Liver (tissue), 10 donors: Measurements from ENCODE around the gene KLF4. TPM values are rescaled to one million over a fixed set of nuclear protein-coding genes. Genes with fewer than 3 reads are reported as not detected.

Source experiments
- DNase-seq: peaks from one replicate; pipeline ENCODE4 v3.0.0-alpha.2; 2017; ENCODE audit warnings: low spot score
- H3K27ac ChIP-seq, 2 donors: one replicate each; pipeline ENCODE4 v1.7.0; 2013; ENCODE audit warnings: inconsistent platforms in 2 of 2, low read length in 2 of 2, control low read depth in 1 of 2, low read depth in 1 of 2, mild to moderate bottlenecking in 1 of 2
- H3K27me3 ChIP-seq, 4 donors: one replicate each; pipeline versions ENCODE4 v1.6.1 to v1.7.0; 2013; ENCODE audit warnings: low read length in 3 of 4, inconsistent platforms in 1 of 4, mild to moderate bottlenecking in 1 of 4, moderate library complexity in 1 of 4; ENCODE audit not compliant: control insufficient read depth in 4 of 4, insufficient read depth in 4 of 4
- H3K36me3 ChIP-seq, 4 donors: one replicate each; pipeline versions ENCODE4 v1.6.1 to v1.7.0; 2013; ENCODE audit warnings: low read length in 3 of 4, mild to moderate bottlenecking in 3 of 4, low read depth in 1 of 4, moderate library complexity in 1 of 4; ENCODE audit not compliant: control insufficient read depth in 4 of 4, insufficient read depth in 3 of 4
- H3K4me1 ChIP-seq, 4 donors: one replicate each; pipeline versions ENCODE4 v1.6.1 to v1.7.0; 2013; ENCODE audit warnings: low read length in 3 of 4, mild to moderate bottlenecking in 3 of 4, moderate library complexity in 1 of 4; ENCODE audit not compliant: control insufficient read depth in 4 of 4, insufficient read depth in 4 of 4
- H3K4me3 ChIP-seq, 3 donors: one replicate each; pipeline versions ENCODE4 v1.6.1 to v1.7.0; 2013; ENCODE audit warnings: low read length in 3 of 3, control low read depth in 1 of 3, low read depth in 1 of 3, mild to moderate bottlenecking in 1 of 3
- H3K9ac ChIP-seq, 2 donors: one replicate each; pipeline ENCODE4 v1.7.0; 2013; ENCODE audit warnings: low read length in 2 of 2, mild to moderate bottlenecking in 2 of 2, moderate library complexity in 2 of 2, control low read depth in 1 of 2, low read depth in 1 of 2
- H3K9me3 ChIP-seq, 4 donors: one replicate each; pipeline versions ENCODE4 v1.6.1 to v1.7.0; 2013; ENCODE audit warnings: low read length in 3 of 4; ENCODE audit not compliant: control insufficient read depth in 4 of 4
- RAD21 ChIP-seq, 2 donors: IDR thresholded peaks; 2 replicates each; pipeline ENCODE4 v1.6.1; 2016; ENCODE audit warnings: antibody characterized with exemption in 2 of 2, mild to moderate bottlenecking in 2 of 2
- YY1 ChIP-seq: IDR thresholded peaks from 2 replicates; pipeline ENCODE4 v1.6.1; 2016; ENCODE audit warnings: antibody characterized with exemption, mild to moderate bottlenecking
- WGBS: extraction: QIAGEN DNeasy Blood & Tissue Kit; methylation state at CpG from one replicate; pipeline ENCODE4 v1.1.7; 2013; 5-methylcytosine and 5-hydroxymethylcytosine counted together
- polyA plus RNA-seq, 2 donors: library from polyadenylated mRNA; stranded (reverse) in 1 of 2; unstranded in 1 of 2; fragments of 200-250 nt in 1 of 2; fragments of >200 nt in 1 of 2; fragmentation: Nextera tagmentation in 1 of 2; extraction: Ambion mirVana in 1 of 2; gene quantifications; one replicate each; pipeline versions ENCODE4 v1.2.1 to v1.2.3, GENCODE V29; 2013 to 2015
- small RNA-seq: library from RNA; depleted of rRNA; stranded (forward); fragments of <200 nt; gene quantifications from one replicate; pipeline ENCODE3, GENCODE V24; 2014
- total RNA-seq, 2 donors: library from RNA; depleted of rRNA; stranded (reverse); fragments of >200 nt; gene quantifications; one replicate each; pipeline ENCODE4 v1.2.3, GENCODE V29; 2014
- donor health status: healthy.
- donor health status: healthy.
- donor health status: healthy.
- donor health status: healthy.
- donor health status: healthy.

The KLF4 gene
- total and polyA plus RNA-seq, 4 donors = 1.1 to 7.4 (median 3.2) TPM

DNA sequence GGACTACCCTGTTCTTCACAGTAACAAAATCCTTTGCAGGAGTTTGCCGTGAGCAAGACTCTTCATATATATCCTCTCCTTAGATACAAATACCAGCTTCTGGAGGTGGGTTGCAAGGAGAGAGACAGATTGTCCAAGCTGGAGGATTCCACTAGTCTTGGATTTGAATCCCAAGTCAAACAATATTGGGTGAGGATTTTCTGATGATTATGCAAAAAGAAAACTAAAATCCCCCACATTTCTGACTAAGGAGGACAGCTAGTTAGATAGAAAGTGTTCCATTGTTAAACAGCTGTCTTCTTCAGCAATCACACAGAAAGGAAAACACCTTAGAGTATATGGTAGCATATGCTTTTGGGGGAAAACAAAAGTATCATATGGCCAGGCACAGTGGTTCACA is 54.2 kb downstream of the KLF4 start:
- H3K4me1 ChIP-seq = peaks cover 0 to 2% (median 0%) of the 10 kb centered on the region in 4 donors
- H3K9ac ChIP-seq = no peak overlapping the region
- H3K27ac ChIP-seq = no peak overlapping the region
- H3K36me3 ChIP-seq = no peaks in the 10 kb centered on the region
- H3K4me3 ChIP-seq = no peak overlapping the region
- no peak for DNase-seq
- 88% methylated on average over 1 of the region's 1 CpG for WGBS
- H3K9me3 ChIP-seq = no peaks in the 10 kb centered on the region
- H3K27me3 ChIP-seq = no peaks in the 10 kb centered on the region
- TF ChIP-seq YY1 (no peak), RAD21 (IDR thresholded peaks at IDR 0.05) (no peak)

Small RNA genes lying within 50 kb of the gene (small RNA-seq; reads per million reads assigned to genes)
- gene HMGN2P32 = not detected
- not detected for gene RNU6-492P

Other genes starting within 250 kb of the KLF4 start
- 100 to 1,000 TPM in 1 of 2 donors, 10 to 100 TPM in 1; 66.4 to 101 TPM for gene RAD23B, start 206.5 kb downstream of the KLF4 start, total RNA-seq
- 10 to 100 TPM; 13.6 to 56.8 TPM for gene RAD23B, start 206.5 kb downstream of the KLF4 start, polyA plus RNA-seq